HG02610 (cell line): ENCODE measurements around the gene CENPP.
"Not testable (repeated sequence)": the region's sequence is repeated elsewhere in the genome, so short reads cannot be mapped to it uniquely, and the experiment has no call there.

Experiments used
- ATAC-seq: cut with Tn5 transposase; IDR thresholded peaks from one replicate; pipeline ENCODE4 v1.9.1; 2021; ENCODE audit warnings: mild to moderate bottlenecking, moderate library complexity; ENCODE audit not compliant: unreplicated experiment

Gene CENPP

DNA sequence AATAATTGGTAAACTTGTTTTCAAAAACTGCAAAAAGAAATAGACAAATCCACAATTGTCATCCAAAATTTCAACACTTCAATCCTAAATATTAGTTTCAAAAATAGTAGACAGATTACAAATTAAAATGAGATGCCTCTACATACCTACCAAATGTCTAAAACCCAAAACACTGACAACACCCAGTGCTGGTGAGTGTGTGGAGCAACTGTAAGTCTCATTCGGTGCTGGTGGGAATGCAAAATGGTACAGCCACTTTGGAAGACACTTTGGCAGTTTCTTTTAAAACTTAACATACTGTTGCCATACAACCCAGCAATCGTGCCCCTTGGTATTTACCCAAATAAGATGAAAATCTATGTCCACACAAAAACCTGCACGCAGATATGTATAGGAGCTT, 203.4 kb downstream of the CENPP start:
- no peak for ATAC-seq

- no peak for ATAC-seq
Observed at GRCh38 chr9:92530893-92531292, 205.1 kb downstream of the CENPP start.

- ATAC-seq: no peak
Observed at GRCh38 chr9:92534204-92534603, 208.5 kb downstream of the CENPP start.

DNA sequence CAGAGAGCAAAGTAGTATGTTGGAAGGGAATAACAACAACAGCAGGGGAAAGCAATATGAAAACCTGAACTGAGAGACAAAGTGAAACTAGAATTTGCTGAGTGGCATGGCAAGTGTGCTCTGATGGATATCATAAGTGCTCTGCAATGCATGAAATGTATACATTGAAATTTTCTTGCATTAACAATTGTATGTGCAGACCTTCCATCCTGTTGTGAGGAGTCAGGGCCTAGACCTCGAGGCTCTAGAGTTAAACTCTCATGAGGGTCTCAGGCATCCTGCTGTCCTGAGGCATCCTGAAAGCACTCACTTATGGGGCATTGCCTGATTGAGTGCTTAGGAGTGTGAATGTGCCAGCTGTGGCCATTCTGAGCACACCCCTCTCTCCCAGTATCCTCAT, 208.9 kb downstream of the CENPP start:
- no peak for ATAC-seq

- ATAC-seq: no peak
Observed at GRCh38 chr9:92535940-92536850, 210.4 kb downstream of the CENPP start, which contains the start of gene ECM2. Gene ECM2, minus strand, starts transcription at chr9:92535990. Its CDS starts 13,124 bp downstream, at chr9:92522866.

DNA sequence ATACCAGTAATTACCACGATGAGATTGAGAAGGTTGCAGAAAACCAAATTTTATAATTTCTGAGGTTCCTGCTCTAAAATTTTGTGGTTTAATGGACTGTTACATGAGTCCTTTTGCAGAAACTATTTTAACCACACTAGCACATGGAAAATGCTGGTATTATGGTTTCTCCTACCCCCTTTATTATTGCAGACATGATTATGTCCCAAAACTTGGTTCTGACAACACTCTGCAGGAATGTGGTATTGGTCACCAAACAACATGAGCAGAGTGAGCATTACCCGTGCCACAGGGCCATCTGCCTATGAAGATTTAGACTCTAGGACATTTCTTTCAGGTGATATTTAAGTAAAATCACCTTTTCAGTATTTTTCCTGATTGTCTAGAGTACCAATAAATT, 212.8 kb downstream of the CENPP start:
- ATAC-seq: no peak

GRCh38 chr9:92543972-92544371, 218.2 kb downstream of the CENPP start:
- no peak for ATAC-seq

DNA sequence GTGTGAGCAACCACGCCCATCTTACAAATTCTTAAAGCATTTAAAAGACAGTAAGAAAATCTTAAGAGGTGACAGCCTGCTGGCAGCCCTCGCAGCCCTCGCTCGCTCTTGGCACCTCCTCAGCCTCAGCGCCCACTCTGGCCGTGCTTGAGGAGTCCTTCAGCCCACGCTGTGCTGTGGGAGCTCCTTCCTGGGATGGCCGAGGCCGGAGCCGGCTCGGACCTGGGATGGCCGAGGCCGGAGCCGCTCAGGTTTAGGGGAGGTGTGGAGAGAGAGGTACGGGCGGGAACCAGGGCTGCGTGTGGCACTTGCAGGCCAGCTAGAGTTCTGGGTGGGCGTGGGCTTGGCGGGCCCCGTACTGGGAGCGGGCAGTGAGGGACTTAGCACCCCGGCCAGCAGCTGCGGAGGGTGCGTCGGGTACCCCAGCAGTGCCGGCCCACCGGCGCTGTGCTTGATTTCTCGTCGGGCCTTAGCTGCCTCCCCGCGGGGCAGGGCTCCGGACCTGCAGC, 219.3 kb downstream of the CENPP start:
- ATAC-seq: no peak

GRCh38 chr9:92547356-92547755, 221.6 kb downstream of the CENPP start:
- no peak for ATAC-seq

DNA sequence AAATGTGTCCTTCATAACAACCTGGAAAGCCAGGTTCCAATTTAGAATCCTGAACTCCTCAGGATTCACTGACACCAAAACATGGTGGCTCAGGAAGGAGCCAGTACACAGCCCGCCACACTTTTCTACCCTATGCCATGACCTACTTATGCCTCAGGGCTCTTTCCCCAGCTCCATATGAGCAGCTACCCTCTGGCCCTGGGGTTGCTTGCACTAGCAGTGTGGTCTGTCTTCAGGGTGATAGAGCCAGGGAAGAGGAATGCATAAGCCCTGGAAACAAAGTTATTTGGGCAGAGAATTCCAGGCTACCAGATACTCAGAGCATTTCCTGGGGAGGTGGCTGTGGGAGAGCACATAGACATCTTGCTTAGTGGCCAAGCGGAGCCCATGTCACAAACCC, 225.0 kb downstream of the CENPP start:
- ATAC-seq: no peak

DNA sequence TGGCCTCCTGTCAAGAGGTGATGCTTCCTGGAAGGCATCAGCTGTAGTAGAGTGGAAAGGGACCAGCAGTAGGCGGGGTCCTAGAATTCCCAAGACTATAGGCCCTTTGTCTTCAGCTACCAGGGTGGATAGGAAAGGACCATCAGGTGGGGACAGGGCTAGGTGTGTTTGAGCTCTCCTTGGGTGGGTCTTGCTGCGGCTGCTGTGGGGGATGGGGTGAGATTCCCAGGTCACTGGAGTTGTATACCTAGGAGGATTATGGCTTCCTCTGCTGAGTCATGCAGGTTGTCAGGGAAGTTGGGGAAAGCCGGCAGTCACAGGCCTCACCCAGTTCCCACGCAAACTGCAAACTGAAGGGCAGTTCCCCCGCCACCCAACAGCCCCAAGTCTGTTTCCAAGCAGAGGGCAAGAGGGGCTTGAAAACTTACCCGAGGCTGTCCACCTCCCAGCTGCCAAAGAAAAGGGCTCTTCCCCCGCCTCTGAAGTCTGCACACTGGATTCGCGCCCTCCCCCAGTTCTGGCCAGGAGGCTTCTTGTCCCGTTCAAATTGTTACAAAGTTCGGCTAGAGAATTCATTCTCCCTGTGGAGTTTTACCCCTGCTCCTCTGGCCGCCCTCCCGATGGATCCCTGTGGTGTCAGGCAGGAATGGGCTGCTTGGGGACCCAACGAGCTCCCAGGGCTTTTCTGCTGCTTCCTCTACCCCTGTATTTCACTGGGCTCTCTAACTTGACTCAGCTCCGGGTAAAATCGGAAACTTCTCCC, 233.0 kb downstream of the CENPP start:
- ATAC-seq: no peak

DNA sequence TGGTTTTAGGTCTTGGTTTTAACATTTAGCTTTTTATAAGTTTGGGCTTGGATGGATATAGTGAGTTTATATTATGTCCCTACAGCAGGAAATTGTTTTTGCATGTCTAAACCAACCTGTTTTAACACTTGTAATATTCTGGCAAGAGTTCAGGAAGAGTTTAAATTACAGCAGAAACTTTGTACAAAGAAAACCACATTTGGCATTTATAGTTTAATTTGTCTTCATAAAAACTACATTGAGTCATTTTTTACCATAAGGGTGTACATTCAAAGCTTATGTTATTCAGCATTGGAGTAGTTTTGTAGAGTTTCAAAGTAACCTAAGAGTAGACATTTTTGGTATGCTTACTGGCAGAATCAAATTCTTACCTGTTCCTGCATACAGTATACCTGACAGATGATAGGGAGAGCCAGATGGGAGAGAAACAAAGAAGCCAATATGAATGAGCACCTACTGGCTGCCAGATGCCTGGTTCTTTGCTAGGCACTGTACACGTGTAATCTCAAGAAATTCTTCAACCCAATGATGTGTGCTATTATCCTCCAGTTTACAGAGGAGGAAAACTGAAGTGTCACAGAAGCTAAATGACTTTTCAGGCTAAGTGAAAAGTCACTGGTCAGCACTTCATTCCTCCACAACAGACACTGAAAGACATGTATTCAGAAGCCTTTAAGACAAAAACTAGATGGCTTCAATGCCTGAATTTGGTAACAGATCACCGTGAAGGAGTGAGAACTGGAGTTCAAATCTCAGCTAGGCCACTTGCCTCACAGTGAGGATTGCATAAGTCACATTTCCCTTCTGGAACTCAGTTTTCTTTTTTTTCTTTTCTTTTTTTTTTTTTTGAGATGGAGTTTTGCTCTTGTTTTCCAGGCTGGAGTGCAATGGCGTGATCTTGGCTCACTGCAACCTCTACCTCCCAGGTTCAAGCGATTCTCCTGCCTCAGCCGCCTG, 235.9 kb downstream of the CENPP start:
- ATAC-seq: no peak

DNA sequence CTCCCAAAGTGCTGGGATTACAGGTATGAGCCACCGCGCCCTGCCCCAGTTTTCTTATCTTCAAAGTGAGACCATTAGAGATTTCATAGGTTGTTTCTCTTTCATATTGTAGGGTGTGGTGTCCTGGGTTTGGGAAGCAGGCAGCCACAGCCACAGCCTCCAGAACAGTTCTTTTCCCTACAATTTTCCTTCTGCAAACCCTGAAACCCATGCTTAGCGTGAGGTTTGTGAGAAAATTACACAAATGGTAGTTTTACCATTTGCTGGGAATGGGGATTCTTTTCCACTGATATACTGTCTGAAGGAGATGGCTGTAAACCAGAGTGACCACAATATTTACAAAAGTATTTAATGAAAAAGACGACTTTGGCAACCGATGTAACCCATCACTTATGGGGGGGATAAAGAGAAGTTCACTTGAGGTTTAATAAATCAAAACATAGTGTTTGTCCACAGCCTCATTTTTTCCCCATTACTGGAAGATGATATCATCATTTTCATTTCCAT, 236.8 kb downstream of the CENPP start:
- no peak for ATAC-seq

DNA sequence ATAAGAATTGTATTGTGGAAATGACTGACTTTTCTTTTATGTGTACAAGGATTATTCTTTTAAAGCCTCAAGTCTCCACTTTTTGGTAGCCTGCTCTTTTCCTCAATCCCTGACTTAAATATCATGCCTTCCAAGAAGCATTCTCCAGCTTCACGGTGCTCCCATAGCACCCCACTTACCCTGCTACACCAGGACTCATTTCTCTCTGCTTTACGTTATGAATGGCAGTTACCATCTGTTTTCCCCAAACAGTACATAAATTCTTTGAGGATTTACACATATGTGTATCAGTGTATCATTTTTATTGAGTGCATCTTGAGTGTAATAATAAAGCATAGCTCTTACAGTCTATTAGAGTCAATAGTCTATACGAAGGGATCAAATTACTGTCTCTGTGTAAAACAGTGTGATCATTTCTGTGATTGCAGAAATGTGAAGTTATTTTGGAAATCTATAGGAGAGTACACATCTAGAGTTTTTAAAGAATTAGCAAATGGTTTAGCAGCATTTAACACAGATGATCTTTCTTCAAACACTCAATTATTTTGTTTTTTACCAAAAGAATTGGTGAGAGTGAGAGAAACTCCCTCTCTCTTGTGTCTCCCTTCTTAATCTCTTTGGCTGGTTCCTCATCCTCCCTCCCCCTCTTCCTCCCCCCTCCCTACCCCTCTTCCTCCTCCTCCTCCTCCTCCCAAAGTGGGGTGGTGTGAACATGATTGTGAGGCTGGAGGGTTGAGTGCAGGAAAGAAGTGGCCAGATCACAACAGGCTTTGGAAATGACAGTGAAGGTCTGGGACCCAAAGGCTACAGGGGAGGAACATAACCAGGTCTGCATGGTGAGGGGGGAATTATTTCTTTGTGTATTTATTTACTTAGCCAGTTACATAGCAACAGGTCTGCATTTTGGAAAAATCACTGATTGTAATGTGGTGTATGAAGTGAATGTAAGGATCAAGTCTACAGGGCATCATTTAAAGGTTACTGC, 237.7 kb downstream of the CENPP start:
- ATAC-seq: no peak

GRCh38 chr9:92564504-92564903, 238.8 kb downstream of the CENPP start:
- no peak for ATAC-seq

DNA sequence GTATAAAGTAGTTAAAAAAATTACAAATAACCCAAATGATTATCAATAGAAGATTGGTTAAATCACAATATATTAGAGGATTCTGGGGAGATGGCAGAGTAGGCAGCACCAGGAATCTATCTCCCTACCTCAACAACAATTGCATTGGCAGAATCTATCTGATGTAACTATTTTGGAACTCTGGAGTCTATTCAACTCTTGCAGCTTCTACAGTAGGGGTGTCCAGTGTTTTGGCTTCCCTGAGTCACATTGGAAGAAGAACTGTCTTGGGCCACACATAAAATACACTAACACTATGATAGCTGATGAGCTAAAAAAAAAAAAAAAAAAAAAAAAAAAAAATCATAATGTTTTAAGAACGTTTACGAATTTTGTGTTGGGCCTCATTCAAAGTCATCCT, 239.2 kb downstream of the CENPP start:
- no peak for ATAC-seq

- not testable (repeated sequence) for ATAC-seq
Observed at GRCh38 chr9:92571871-92572270, 246.1 kb downstream of the CENPP start.

DNA sequence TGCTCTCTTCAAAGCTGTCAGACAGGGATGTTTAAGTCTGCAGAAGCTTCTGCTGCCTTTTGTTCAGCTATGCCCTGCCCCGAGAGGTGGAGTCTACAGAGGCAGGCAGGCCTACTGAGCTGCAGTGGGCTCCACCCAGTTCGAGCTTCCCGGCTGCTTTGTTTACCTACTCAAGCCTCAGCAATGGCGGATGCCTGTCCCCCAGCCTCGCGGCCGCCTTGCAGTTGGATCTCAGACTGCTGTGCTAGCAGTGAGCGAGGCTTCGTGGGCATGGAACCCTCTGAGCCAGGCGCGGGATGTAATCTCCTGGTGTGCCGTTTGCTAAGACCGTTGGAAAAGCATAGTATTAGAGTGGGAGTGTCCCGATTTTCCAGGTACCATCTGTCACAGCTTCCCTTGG, 247.9 kb downstream of the CENPP start:
- ATAC-seq: not testable (repeated sequence)

DNA sequence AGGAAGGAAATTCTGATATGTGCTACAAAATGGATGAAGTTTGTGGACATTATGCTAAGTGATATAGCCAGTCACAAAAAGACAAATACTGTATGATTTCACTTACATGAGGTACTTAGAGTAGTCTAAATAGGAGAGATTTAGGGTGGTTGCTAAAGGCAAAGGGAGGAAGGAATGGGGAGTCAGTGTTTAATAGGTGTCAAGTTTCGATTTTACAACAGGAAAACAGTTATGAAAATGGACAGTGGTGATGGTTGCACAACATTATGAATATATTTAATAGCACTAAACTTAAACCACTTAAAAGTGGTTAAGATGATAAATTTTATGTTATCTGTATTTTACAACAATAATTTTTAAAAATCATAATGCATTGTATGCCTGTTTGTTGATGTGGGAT, 250.4 kb downstream of the CENPP start:
- no peak for ATAC-seq
